Limb (tissue), 2 donors: ENCODE data around the gene P2RX1.

ENCODE experiments used
- DNase-seq, 2 donors: peaks; one replicate each; pipeline ENCODE4 v3.0.0-alpha.2; 2016; ENCODE audit errors: extremely low spot score in 2 of 2

P2RX1 gene

GRCh38 chr17:3915995-3916696 is at the start of gene P2RX1:
TSS of gene P2RX1 (minus strand) at chr17:3916465. CDS start at chr17:3916225, 240 bp downstream.
- DNase-seq, result no peak

- DNase-seq, result no peak
Measured at GRCh38 chr17:3965118-3965800, 49.0 kb upstream of the P2RX1 start.

DNA sequence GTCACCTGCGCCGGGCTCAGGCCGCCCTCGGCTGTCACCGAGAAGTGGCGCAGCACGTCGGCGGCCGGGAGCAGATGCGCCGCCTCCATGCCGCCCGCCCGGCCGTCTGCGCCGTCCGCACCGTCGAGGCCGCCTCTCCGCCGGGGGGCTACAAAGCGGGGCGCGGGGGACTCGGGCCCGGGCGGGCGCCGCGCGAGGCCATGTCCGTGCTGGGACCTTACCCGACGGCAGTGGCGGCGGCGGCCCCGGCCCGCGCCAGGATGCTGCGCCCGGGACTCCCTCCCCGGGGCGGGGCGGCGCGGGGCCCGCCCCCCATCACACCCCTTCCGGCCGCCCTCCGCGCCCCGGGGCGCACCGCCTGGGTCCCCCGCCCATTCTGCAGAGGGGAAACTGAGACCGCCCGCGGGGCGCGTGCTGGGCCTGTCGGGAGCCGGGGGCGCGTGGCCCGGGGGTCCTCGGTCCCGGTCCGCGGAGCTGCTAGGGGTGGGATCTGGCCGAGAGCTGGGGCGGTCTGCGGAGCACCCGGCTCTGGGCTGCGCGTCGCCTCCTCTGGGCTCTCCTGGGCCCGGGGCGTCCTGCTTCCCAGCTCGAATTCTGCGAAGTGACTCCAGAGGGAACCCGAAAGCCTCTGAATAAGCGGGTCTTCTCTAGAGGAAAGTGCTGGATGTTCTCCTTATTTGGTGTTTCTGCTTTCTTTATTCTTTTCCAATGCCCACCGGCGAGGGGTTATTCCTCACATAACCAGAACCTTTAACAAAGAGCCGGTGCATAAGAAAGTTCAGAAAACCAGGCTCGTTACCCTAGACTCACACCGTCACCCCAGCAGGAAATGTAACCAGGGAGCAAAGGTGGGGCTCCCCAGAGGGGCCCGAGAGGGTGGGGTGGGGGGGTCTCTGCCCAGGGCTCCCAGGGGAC is 48.2 kb upstream of the P2RX1 start, which contains the start of gene ATP2A3:
TSS of gene ATP2A3 (minus strand) at position 235 of the 915 bp plus-strand sequence. CDS start at position 89, 146 bp downstream.
- no peak for DNase-seq

DNA sequence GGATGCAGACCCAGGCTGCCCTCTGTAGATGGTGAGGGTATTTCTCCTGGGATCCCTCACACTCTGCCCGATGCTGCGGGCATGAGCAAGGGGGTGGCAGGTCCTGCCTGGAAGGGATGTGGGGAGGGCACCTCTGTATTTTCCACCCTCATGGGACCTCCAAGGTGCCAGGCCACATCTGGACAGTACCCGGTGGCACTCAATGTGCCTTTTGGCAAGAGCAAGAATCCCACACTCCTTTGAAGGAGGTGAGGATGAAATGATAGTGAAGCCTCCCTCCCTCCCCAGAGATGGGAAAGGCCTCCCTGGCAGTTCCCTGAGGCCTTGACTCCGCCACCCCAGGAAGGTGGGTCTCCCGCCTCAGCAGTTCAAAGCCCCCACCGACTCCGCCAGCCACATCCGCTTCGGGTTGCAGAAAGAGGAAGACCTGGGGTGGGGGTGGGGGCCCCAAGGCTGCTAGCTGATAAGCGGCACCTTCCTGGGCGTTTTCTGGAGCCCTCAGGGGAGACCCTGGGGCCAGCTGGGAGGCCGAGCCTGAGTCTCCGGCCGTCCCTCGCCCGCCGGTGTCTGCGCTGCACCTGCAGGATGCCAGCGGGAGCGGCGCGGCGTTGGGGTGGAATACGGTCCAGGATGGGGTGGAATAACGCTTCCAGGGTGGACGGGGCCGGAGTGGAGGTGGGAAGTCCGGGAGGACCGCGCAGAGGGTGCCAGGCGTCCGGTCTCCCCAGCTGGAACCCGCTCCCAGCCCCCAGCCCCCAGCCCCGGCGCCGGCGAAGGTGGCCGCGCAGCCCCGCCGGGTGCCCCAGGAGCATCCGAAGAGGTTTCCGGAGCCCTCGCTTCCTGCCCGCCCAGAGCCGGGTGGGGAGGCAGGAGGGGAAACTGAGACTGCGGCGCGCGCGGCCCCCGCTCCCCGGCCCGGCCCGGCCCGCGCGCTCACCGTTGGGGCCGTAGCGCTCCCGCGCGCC is 47.3 kb upstream of the P2RX1 start:
- DNase-seq, result no peak

- DNase-seq, result no peak
Measured at GRCh38 chr17:3962965-3963236, 46.6 kb upstream of the P2RX1 start.

GRCh38 chr17:3962217-3962964 is 46.1 kb upstream of the P2RX1 start:
- DNase-seq, result no peak

DNA sequence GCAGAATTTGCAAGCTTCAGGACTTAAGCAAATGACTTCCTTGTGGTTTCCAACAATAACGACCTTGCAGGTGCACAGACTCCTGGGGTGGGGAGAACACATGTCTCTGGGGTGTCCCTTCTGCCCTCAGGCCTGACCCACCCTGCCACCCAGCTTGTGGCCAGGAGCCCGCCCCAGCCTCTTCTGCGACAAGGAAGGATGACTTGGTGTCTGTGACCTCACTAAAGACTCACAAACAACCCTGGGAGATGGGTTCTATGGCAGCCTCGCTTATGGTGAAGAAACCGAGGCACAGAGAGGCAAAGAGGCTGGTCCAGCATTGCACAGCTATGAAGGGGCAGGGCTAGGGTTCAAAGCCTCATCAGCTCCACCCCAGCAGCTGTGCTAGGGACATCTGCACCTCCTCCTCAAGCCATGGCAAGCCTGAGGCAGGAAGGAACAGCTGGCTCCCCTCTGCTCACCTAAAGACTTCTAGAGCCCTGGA is 45.3 kb upstream of the P2RX1 start:
- no peak for DNase-seq

GRCh38 chr17:3960764-3961163 is 44.5 kb upstream of the P2RX1 start:
- no peak for DNase-seq

GRCh38 chr17:3959921-3960601 is 43.8 kb upstream of the P2RX1 start:
- no peak for DNase-seq

DNA sequence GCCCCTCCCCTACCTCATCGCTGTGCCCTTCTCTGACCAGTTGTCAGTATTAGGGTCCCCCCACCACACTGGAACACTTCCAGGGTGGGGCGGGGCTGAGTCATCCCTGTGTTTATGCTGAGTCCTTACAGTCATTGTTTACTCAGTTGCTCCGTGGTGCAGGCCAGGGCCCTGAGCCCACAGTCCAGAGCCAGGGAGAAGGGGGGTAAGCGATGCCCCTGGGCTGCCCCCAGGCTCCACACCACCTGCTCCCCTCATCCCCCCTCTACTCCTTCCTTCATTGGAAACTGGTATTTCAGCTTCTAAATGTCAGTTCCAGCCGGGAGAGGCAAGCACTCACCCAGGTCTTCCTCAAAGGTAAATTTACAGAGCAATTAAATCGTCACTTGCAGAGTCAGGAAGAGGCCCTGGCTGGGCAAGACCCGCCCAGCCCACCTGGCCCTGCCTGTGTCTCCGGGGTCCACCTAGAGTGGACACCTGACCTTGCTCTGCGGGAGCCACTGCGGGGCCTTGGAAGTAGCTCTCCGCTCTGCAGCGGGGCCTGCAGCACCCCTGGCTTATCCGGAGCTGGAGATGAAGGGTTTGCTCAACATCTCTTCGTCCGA is 43.1 kb upstream of the P2RX1 start:
- no peak for DNase-seq

DNA sequence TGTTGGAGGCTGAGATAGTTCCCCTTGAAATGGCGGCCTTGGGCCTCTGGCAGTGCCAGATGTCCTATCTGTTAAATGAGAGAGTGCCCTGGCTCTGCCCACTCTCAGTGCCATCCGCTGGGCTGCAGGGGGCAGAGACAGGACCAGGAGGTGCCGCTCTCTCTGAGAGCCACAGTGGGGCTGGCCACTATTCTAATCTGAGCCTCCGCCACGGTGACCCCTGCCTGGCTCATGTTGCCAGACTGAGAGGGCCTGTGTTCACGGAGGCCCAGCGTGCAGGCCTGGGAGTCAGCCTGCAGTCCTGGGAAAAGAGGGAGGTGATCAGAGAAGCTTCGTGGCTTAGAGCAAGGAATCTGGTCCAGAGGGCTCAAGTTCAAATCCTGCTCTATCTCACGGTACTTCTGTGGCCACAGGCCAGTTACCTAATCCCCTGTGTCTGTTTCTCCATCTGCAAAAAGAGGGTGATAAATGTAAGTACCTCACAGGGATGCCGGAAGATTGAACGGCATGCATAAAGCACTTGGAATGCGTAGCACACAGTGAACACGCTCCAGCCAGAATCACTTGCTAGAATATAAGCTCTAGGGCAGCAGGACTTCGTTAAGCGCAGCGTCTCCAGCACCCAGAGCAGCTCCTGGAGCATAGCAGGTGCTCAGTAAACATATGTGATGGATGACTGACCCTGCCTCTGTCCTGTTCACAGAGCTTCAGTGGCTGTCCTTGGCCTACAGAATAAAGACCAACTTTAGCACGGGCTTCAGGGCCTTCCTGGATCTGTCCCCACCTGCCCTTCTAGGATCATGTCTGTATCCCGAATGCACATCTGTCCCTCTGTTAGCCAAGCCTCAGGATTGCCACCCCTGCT is 41.7 kb upstream of the P2RX1 start:
- DNase-seq, result no peak

GRCh38 chr17:3956983-3957382 is 40.7 kb upstream of the P2RX1 start:
- no peak for DNase-seq

DNA sequence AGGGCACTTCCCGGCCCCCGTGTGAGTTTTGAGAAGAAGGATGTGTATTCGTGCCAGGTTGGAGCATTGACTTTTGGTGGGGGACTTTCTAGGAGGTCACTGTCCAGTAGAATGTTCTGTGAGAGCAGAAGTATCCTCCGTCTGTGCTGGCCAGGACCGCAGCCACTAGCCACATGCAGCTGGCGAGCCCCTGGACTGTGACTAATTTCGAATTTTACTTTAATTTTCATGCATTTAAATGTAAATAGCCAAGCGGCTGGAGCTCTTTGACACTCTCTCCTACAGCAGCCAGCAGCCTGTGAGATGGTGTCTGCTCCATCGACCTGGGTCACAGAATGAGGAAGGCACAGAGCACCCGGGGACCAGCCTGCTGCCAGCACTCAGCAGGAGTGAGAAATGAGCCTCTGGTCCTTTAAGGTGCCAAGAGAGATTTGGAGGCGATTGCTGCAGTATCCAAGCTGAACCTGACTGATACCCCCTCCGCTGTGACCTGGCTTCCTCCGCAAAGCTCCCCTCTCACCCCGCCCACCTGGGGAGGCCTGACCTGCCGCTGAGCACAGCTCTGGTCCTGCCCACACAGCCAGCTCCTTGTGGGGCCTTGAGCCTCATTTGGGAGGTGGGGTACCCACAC is 40.2 kb upstream of the P2RX1 start:
- DNase-seq, result no peak

- DNase-seq, result no peak
Measured at GRCh38 chr17:3955673-3955988, 39.4 kb upstream of the P2RX1 start.

DNA sequence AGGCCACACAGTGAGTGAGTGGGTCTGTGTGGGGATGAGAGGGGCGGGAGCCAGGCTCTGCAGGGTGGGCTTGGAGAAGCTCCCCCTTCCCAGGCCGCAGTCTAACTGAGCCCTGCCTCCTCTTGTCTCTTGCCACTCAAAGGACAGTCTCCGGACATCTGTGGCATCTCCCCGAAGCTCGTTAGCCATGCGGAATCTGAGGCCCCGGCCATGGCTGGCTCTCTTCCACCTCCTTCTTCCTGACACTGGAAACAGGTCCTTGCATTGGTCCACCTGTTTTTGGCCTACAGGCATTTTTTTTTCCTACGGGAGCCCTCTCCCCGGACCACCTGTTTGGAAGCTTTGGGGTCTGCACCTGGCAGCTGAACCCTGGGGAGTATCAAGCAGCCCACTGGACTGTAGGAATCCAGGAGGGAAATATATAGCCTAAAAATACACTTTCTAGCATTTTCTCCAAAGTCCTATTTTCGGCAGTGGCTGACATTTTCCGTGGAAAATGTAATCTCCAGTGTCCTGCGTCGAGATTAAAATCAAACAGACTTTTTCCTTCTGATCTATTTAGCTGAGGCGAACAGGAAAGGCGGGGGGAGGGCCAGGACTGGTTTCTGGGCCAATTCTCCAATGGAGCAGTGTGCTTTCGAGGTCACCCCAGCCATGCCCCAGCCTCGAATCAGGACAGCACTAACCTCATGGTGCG is 38.9 kb upstream of the P2RX1 start:
- no peak for DNase-seq

GRCh38 chr17:3954086-3954485 is 37.8 kb upstream of the P2RX1 start:
- no peak for DNase-seq

DNA sequence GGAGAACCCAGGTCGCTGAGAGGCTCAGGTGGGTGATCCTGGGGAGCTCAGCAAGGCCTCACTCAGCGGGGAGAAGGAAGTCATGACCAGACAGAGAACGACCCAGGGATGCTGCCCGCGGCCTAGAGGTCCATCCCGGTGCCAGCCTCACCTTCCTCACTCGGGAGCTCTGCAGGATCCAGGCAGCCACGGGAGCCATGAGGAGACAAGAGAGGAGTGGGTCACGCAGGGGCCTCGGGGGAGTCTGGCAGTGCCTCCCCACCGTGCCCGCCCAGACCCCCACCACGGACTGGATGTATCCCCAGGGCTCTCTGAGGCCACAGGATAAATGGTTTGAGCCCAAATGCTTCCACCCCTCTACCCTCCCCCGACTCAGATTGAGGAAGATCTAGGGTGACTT is 37.3 kb upstream of the P2RX1 start:
- DNase-seq, result no peak
